A673 (cell line): ENCODE data around the gene MEIKIN. TPM values are rescaled to one million over a fixed set of nuclear protein-coding genes. Genes with fewer than 3 reads are reported as not detected.

Experiments
- BruUV-seq: library from RNA; stranded (reverse); fragments of 400-500 nt; replicated peaks from 2 replicates; lab custom pipeline; 2021; lab: Mats Ljungman, UMichigan
- CTCF ChIA-PET: fragments of 300-600 bp; sonication (Branson Sonifier 250); formaldehyde crosslinking; loops from one replicate; lab custom pipeline; 2022; ENCODE audit warnings: antibody characterized with exemption; lab: Charles Lee
- POLR2A ChIA-PET: fragments of 300-600 bp; sonication (Branson Sonifier 250); formaldehyde crosslinking; loops from one replicate; lab custom pipeline; 2022; ENCODE audit warnings: antibody characterized with exemption; ENCODE audit not compliant: low non-redundant PET; lab: Charles Lee
- DNase-seq: peaks from one replicate; pipeline ENCODE4 v3.0.0-alpha.2; 2015; ENCODE audit warnings: low spot score
- H3K27ac ChIP-seq: fragments of 200-600 bp; sonication (generic); 2 replicates; pipeline ENCODE4 v1.5.1; 2016; ENCODE audit warnings: mixed run types, low read depth, mild to moderate bottlenecking, mixed read lengths, antibody characterized with exemption, low read length; ENCODE audit not compliant: poor library complexity, severe bottlenecking
- H3K27me3 ChIP-seq: fragments of 200-600 bp; sonication (generic); replicated peaks from 2 replicates; pipeline ENCODE4 v1.6.1; 2017; ENCODE audit warnings: mixed run types, low read depth, mild to moderate bottlenecking, mixed read lengths, antibody characterized with exemption, low read length; ENCODE audit not compliant: insufficient read depth, poor library complexity
- H3K36me3 ChIP-seq: fragments of 200-600 bp; sonication (generic); 2 replicates; pipeline ENCODE4 v1.6.1; 2016; ENCODE audit warnings: mixed run types, mild to moderate bottlenecking, mixed read lengths, antibody characterized with exemption, low read length; ENCODE audit not compliant: insufficient read depth, poor library complexity, severe bottlenecking
- H3K4me1 ChIP-seq: fragments of 200-600 bp; sonication (generic); 2 replicates; pipeline ENCODE4 v1.6.1; 2017; ENCODE audit warnings: mixed run types, mild to moderate bottlenecking, mixed read lengths, antibody characterized with exemption, low read length; ENCODE audit not compliant: insufficient read depth, poor library complexity, severe bottlenecking
- H3K4me3 ChIP-seq: fragments of 200-600 bp; sonication (generic); 2 replicates; pipeline ENCODE4 v1.5.1; 2016; ENCODE audit warnings: low read depth, mixed run types, mild to moderate bottlenecking, mixed read lengths, low read length; ENCODE audit not compliant: poor library complexity, severe bottlenecking
- H3K9me3 ChIP-seq: fragments of 200-600 bp; sonication (generic); 2 replicates; pipeline ENCODE4 v1.6.1; 2016; ENCODE audit warnings: mixed run types, low read depth, mild to moderate bottlenecking, mixed read lengths, antibody characterized with exemption, low read length; ENCODE audit not compliant: poor library complexity, severe bottlenecking
- EZH2 ChIP-seq: fragments of 200-600 bp; sonication (generic); IDR thresholded peaks from 2 replicates; pipeline ENCODE4 v1.6.1; 2017; ENCODE audit warnings: borderline replicate concordance, low read depth, mild to moderate bottlenecking, mixed read lengths, antibody characterized with exemption, low read length; ENCODE audit not compliant: poor library complexity, severe bottlenecking
- intact Hi-C: fragments of 100-400 bp; cut with micrococcal nuclease; formaldehyde crosslinking; loops from one replicate; pipeline ENCODE4 v1.10.0; 2022; ENCODE audit not compliant: unreplicated experiment
- total RNA-seq: library from RNA; stranded (reverse); gene quantifications from 2 replicates; pipeline ENCODE4 v1.2.3, GENCODE V29; 2021
- TF ChIP-seq, protein P1 (sequence below): fragments of 300-800, 200-600 bp; sonication (generic); conservative IDR thresholded peaks from 2 replicates; pipeline ENCODE4 v1.5.1; 2017; ENCODE audit warnings: low read depth, mild to moderate bottlenecking, antibody characterized with exemption, low read length, moderate library complexity, mixed read lengths

The MEIKIN gene
- total RNA-seq, 1 experiment from 2014 or later: not detected

DNA sequence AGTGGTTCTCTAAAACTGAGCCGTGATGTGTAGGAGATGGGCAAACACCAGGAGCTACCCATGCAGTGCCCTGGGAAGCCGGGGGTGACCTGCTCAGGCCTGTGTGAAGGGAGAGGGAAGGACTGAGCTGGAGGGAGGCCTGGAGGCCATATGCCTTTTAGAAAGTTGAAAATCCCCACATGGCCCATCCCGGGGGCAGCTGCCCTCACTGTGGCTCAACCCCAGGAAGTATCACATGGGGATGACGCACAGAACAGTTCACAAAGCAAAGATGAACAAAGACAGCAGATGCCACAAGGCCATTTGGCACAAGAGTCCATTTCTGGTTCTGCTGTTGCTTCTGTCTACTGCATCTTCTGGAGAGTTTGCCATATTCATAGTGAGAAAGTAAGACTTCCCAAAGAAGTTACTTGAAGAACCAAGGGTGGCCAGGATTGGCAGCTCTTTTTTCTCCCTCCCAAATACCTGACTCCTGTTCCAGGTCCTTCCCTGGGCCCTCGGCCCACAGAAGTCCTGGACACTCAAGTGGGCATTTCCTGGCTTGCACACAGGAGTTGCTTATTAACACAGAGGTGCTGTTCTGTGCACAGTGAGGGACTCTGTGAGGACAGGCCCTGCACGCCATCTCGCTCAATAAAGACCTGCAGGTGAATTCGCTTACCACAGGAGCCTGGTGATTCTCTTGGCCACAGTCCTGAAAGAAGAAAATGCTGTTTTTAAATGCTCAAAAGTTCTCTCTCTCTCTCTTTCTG, 40.9 kb upstream of the MEIKIN start:
- intact Hi-C loops: no loop called here
- DNase-seq: no peak
- Histone ChIP-seq H3K36me3 (no peaks in the 10 kb centered on the region), H3K4me1 (no peaks in the 10 kb centered on the region), H3K27ac (no peak overlapping the region), H3K9me3 (no peaks in the 10 kb centered on the region), H3K27me3 (no peaks in the 10 kb centered on the region), H3K4me3 (no peak overlapping the region)
- TF ChIP-seq, protein P1, sequence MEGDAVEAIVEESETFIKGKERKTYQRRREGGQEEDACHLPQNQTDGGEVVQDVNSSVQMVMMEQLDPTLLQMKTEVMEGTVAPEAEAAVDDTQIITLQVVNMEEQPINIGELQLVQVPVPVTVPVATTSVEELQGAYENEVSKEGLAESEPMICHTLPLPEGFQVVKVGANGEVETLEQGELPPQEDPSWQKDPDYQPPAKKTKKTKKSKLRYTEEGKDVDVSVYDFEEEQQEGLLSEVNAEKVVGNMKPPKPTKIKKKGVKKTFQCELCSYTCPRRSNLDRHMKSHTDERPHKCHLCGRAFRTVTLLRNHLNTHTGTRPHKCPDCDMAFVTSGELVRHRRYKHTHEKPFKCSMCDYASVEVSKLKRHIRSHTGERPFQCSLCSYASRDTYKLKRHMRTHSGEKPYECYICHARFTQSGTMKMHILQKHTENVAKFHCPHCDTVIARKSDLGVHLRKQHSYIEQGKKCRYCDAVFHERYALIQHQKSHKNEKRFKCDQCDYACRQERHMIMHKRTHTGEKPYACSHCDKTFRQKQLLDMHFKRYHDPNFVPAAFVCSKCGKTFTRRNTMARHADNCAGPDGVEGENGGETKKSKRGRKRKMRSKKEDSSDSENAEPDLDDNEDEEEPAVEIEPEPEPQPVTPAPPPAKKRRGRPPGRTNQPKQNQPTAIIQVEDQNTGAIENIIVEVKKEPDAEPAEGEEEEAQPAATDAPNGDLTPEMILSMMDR: no peak
- TF ChIP-seq EZH2: no peak
- ChIA-PET POLR2A (no interaction called here), CTCF (no interaction called here)
- no TSS peak for BruUV-seq

DNA sequence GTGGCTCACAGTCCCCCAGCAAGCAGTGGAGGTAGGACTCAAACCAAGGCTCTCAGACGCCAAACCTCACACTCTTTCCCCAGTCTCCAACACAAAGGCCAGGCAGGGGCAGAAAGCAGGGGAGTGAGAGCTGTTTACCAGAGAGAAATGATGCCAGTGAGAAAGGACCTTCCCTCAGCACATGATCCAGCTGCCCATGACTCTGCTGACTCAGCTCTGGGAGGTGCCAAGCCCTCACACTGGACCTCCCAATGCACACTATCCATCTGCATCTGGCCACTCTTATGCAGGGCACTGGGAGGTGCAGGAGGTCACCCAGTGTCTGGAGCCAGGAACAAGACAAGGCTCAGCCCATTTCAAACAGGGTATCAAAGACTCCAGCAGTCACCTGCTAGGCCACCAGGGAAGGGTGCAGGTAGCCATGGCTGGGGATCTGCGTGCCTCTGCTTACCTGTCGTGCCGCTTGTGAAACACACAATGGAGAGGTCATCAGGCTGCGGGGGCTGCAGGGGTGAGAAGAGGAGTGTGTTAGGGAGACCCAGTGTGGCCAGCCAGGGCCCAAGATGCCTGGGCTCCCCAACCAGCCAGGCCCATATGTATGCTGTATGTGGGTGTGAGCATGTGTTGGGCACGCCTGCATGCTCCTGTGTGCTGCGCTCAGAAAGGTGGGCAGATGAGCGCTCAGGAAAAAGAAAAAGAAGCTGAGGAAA, 39.6 kb upstream of the MEIKIN start:
- intact Hi-C loops: no loop called here
- no peaks in the 10 kb centered on the region for H3K4me1 ChIP-seq
- no peak overlapping the region for H3K27ac ChIP-seq
- TF ChIP-seq, protein P1: no peak
- TF ChIP-seq EZH2: no peak
- H3K9me3 ChIP-seq: no peaks in the 10 kb centered on the region
- H3K4me3 ChIP-seq: no peak overlapping the region
- no peak for DNase-seq
- POLR2A ChIA-PET: no interaction called here
- no TSS peak for BruUV-seq
- H3K36me3 ChIP-seq: no peaks in the 10 kb centered on the region
- H3K27me3 ChIP-seq: no peaks in the 10 kb centered on the region
- CTCF ChIA-PET: no interaction called here

DNA sequence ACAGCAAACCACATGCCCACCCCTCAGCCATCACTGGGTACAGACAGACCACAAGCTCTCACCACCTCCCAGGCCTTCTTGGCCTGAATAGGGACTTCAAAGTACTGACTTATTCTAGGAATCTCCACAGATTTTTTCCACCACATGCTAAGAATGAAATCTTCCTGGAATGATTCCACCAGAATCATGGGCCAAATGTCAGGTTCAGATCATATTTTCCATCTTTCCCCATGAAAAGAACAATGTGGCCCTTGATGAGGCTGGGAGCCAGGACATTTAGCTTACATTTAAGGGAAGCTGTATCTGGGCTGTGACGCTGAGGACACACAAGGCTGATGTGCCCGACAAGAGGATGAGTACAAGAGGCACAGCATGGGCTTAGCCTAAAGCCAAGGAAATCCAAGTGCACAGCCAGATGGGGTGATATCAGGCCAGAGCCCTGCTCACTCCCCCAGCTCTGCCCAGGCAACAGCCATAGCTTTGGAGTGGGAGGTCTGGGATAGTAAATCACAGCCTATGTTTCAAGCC, 37.8 kb upstream of the MEIKIN start:
- TF ChIP-seq EZH2: no peak
- TF ChIP-seq, protein P1: no peak
- no peaks in the 10 kb centered on the region for H3K36me3 ChIP-seq
- no peaks in the 10 kb centered on the region for H3K4me1 ChIP-seq
- H3K9me3 ChIP-seq: no peaks in the 10 kb centered on the region
- no peak for DNase-seq
- intact Hi-C loops: no loop called here
- no TSS peak for BruUV-seq
- ChIA-PET CTCF (no interaction called here), POLR2A (no interaction called here)
- no peak overlapping the region for H3K4me3 ChIP-seq
- H3K27me3 ChIP-seq: no peaks in the 10 kb centered on the region
- H3K27ac ChIP-seq: no peak overlapping the region
